HG03571 (cell line): ENCODE results near the gene HBG1.
"Not testable (repeated sequence)": the region's sequence is repeated elsewhere in the genome, so short reads cannot be mapped to it uniquely, and the experiment has no call there.

Experiments used
- ATAC-seq: cut with Tn5 transposase; IDR thresholded peaks from one replicate; pipeline ENCODE4 v1.9.1; 2021; ENCODE audit not compliant: unreplicated experiment

Gene HBG1

GRCh38 chr11:5277807-5278382 lies 28.2 kb upstream of the HBG1 start:
- no peak for ATAC-seq

DNA sequence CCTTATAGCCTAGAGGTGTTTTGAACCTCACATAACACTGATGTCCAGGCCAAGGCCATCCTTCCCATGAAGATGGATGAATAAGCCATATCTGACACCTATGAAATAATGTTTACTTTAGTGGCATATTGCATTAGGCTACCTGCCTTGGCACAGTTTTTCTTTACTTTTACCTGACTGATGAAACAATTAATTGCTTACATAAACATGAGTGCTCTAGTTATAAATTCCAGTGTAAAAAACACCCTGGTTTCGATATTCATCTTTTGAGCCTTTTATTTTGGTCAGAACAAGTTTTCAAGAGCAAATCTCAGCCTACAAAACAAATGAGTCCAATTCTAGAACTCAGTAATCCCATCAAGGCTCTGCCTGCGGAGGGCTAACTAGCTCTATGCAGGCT lies 27.0 kb upstream of the HBG1 start:
- no peak for ATAC-seq

- no peak for ATAC-seq
Measured at GRCh38 chr11:5275369-5276110, 25.9 kb upstream of the HBG1 start.

DNA sequence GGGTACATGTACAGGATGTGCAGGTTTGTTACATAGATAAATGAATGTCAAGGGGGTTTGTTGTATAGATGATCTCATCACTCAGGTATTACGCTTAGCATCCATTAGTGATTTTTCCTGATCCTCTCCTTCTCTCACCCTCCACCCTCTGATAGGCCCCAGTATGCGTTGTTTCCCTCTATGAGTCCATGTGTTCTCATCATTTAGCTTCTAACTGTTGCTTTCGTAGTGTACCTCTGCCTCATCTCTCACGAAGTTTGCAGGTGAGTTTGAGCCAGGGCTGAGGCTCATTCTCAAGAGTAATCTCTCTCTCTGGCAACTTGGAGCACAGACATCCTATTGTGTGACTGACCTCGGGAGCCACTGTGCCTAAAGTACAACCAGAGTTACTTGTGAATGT lies 24.7 kb upstream of the HBG1 start:
- ATAC-seq, result no peak

GRCh38 chr11:5272395-5273017 lies 22.8 kb upstream of the HBG1 start:
- no peak for ATAC-seq

- no peak for ATAC-seq
Measured at GRCh38 chr11:5269715-5270147, 20.1 kb upstream of the HBG1 start, which contains the start of gene HBE1. Gene HBE1, minus strand, starts transcription at chr11:5269945. Its CDS starts 55 bp downstream, at chr11:5269890.

DNA sequence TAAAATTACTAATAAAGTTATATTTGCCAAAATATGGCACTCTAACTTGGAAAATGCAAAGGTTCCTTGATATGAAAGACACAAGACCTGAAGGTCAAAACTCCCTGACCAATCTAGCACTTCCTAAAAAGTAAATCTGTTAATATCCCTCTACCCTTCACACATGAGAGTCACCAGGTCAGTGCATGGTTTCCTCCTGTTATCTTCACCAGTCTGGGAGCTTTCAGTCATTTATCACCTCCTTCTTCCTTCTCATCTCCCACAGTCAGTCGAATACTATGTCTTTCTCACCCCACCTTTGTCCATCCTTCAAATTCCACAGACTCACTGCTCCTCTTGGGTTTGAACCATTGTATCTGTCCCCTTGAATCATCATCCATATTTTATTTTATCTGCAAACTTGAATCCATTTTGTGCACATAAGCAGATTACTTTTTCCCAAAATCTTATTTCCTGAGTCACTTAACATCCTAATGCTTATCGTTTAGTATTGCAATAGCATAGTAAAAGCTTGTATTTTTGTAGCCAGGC lies 17.4 kb upstream of the HBG1 start:
- no peak for ATAC-seq

GRCh38 chr11:5266609-5267008 lies 17.0 kb upstream of the HBG1 start:
- no peak for ATAC-seq

DNA sequence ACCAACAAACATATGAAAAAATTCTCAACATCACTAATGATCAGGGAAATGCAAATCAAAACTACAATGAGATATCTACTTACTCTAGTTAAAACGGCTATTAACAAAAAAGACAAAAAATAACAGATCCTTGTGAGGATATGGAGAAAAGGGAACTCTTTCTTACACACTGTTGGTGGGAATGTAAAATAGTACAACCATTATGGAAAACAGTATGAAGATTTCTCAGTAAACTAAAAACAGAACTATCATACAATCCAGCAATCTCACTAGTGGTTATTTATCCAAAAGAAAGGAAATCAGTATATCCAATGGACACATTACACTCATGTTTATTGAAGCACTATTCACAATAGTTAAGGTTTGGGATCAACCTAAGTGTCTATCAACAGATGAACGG lies 16.2 kb upstream of the HBG1 start:
- no peak for ATAC-seq

DNA sequence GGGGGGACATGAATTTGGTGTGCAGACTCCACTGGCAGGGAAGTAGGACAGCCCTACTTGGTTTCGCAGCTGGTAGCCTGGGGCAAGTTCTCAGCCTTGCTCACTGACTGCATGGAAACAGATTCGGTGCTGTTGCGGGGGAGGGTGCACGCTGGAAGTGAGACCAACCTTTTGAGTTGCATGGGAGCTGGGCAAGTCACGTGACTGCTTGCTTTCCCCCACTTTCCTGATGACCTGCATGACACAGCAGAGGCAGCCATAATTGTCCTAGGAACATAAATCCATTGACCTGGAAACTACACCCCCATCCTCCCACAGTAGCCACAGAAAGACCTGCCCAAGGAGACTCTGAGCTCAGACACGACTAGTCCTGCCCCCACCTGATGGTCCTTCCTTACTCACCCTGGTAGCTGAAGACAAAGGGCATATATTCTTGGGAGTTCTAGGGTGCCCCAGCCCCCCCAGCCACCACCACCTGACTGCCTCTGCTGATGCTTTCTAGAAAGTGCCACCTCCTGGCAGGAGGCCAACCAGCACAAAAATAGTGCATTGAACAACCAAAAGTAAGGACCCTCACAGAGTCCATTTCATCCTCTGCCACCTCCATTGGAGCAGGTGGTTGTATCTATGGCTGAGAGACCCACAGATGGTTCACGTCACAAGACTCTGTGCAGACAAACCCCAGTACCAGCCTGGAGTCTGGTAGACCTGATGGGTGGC lies 9.0 kb upstream of the HBG1 start:
- ATAC-seq, result no peak

DNA sequence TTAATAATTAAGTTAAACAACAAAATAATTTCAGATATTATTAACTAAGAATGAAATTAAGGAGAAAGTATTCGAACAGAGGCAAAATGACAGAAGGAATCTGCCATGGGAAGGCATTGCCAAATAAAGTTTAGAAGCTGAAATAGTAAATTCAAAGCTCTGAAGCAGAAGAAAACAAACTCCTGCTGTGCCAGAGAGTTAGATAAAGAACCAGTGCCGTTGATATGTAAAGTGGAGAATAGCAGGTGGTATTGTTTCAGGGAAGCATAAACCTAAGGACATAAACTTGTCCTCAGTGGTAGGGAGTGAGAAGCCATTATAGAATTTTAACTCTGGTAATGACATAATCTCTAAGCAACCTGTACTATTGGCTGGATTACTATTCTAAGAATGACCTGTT lies 7.6 kb upstream of the HBG1 start:
- ATAC-seq, result no peak

GRCh38 chr11:5254646-5255413 lies 5.2 kb upstream of the HBG1 start, which contains the start of gene HBG2:
Gene HBG2, minus strand, starts transcription at chr11:5254781. Its CDS starts 53 bp downstream, at chr11:5254728.
- ATAC-seq, result not testable (repeated sequence)

GRCh38 chr11:5254023-5254422 lies 4.4 kb upstream of the HBG1 start:
- not testable (repeated sequence) for ATAC-seq

- not testable (repeated sequence) for ATAC-seq
Measured at GRCh38 chr11:5253440-5253839, 3.8 kb upstream of the HBG1 start.

DNA sequence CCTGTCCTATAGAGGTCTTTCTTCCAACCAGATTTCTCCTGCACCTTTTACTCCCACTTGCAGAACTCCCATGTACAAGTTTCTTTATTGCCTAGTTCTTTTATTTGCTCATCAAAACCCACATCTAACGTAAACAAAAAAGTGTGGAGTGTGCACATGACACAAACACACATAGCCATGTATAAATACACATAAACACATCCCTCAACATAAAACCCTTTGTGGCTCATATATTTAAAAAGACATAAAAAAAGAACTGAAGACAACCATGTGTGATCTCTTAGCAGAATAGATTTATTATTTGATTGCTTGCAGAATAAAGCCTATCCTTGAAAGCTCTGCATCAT lies 3.2 kb upstream of the HBG1 start:
- no peak for ATAC-seq

GRCh38 chr11:5252192-5252918 lies 2.7 kb upstream of the HBG1 start:
- ATAC-seq, result no peak

DNA sequence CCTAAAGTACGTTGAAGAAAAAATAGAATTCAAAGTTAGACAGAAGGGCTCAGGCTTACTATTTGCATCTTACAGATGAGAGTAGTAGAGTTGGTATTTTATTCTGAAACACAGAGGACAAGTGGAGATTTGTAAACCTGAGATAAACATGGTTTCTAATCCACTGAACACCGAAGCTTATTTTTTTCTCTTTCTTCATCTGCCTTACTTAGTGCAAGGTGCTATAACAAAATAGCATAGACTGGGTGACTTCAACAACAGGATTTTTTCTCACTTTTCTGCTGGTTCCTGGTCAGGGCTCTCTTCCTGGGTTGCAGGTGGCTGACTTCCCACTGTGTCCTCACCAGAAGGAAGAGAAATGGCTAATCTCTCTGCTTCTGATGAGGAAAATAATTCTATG lies 2.1 kb upstream of the HBG1 start:
- no peak for ATAC-seq

DNA sequence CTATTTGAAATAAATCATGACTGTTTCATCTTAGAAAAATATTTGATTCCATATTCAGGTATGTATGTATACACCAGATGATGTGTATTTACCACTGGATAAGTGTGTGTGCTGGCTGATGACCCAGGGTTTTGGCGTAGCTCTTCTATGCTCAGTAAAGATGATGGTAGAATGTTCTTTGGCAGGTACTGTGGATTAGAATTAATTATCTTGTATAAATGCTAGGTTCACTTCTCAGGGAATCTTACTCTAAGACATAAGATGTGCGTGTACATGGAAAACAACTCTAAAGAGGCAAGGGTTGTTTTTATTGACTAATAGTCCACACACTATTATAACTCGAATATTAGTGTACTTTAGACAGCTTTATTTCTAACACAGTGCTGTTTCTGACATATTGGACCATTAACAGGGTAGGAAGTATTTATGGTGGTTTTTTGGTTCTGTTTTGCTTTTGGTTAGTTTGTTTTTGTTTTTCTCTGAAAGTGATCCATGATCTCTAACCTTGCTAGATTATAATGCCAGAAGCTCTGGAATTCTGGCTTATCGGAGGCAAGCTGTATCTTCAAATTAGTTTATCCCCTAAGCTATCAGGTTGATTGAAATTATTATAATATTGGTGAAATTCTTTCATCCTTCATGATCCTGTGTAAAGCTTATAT lies 1.0 kb upstream of the HBG1 start:
- ATAC-seq, result no peak

DNA sequence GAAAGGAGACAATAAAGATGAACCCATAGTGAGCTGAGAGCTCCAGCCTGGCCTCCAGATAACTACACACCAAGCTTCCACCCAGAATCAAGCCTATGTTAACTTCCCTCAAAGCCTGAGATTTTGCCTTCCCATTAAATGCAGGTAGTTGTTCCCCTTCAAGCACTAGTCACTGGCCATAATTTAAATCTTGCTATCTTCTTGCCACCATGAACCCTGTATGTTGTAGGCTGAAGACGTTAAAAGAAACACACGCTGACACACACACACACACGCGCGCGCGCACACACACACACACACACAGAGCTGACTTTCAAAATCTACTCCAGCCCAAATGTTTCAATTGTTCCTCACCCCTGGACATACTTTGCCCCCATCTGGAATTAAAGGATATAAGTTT lies 1.2 kb downstream of the HBG1 start:
- not testable (repeated sequence) for ATAC-seq
